Muscle layer of colon (tissue), 2 donors: ENCODE results near the gene PEX26.
"Not testable (repeated sequence)": the region's sequence is repeated elsewhere in the genome, so short reads cannot be mapped to it uniquely, and the experiment has no call there.

Source experiments
- H3K27ac ChIP-seq: one replicate; pipeline ENCODE4 v1.7.0; 2013; ENCODE audit warnings: low read depth, mild to moderate bottlenecking, low read length, moderate library complexity
- H3K27me3 ChIP-seq, 2 donors: one replicate each; pipeline ENCODE4 v1.7.0; 2013; ENCODE audit warnings: low read length in 2 of 2, mild to moderate bottlenecking in 2 of 2; ENCODE audit not compliant: insufficient read depth in 2 of 2, control insufficient read depth in 1 of 2
- H3K36me3 ChIP-seq: one replicate; pipeline ENCODE4 v1.7.0; 2013; ENCODE audit warnings: mild to moderate bottlenecking, low read length; ENCODE audit not compliant: insufficient read depth
- H3K4me1 ChIP-seq: one replicate; pipeline ENCODE4 v1.7.0; 2013; ENCODE audit warnings: mild to moderate bottlenecking, low read length; ENCODE audit not compliant: insufficient read depth
- H3K4me3 ChIP-seq, 2 donors: one replicate each; pipeline ENCODE4 v1.7.0; 2013; ENCODE audit warnings: low read length in 2 of 2, low read depth in 1 of 2, mild to moderate bottlenecking in 1 of 2, moderate library complexity in 1 of 2
- H3K9ac ChIP-seq: one replicate; pipeline ENCODE4 v1.7.0; 2013; ENCODE audit warnings: low read length
- H3K9me3 ChIP-seq: one replicate; pipeline ENCODE4 v1.7.0; 2013; ENCODE audit warnings: mild to moderate bottlenecking, low read length
- donor health status: abdominal sarcoma.
- donor health status: Adenocarcinoma of cecum.

The PEX26 gene

GRCh38 chr22:18116634-18117033 is 38.8 kb downstream of the PEX26 start:
- H3K27ac ChIP-seq: no peak overlapping the region
- H3K4me3 ChIP-seq: no peak overlapping the region
- H3K27me3 ChIP-seq: peaks cover 0 to 4% of the 10 kb centered on the region in 2 donors
- no peaks in the 10 kb centered on the region for H3K4me1 ChIP-seq
- H3K9ac ChIP-seq: no peak overlapping the region
- H3K9me3 ChIP-seq: no peaks in the 10 kb centered on the region
- no peaks in the 10 kb centered on the region for H3K36me3 ChIP-seq

GRCh38 chr22:18118345-18118915 is 40.6 kb downstream of the PEX26 start:
- Histone ChIP-seq H3K9me3 (no peaks in the 10 kb centered on the region), H3K27ac (no peak overlapping the region), H3K36me3 (no peaks in the 10 kb centered on the region), H3K4me1 (no peaks in the 10 kb centered on the region), H3K9ac (no peak overlapping the region), H3K27me3 (no peaks in the 10 kb centered on the region), H3K4me3 (no peak overlapping the region)

- Histone ChIP-seq H3K9me3 (no peaks in the 10 kb centered on the region), H3K27ac (no peak overlapping the region), H3K4me3 (no peak overlapping the region), H3K9ac (no peak overlapping the region), H3K27me3 (no peaks in the 10 kb centered on the region), H3K4me1 (no peaks in the 10 kb centered on the region), H3K36me3 (no peaks in the 10 kb centered on the region)
Observed at GRCh38 chr22:18119409-18120110, 41.8 kb downstream of the PEX26 start.

GRCh38 chr22:18120857-18121256 is 43.1 kb downstream of the PEX26 start:
- Histone ChIP-seq H3K27ac (no peak overlapping the region), H3K36me3 (no peaks in the 10 kb centered on the region), H3K9ac (no peak overlapping the region), H3K4me3 (no peak overlapping the region), H3K27me3 (no peaks in the 10 kb centered on the region), H3K9me3 (no peaks in the 10 kb centered on the region), H3K4me1 (no peaks in the 10 kb centered on the region)

GRCh38 chr22:18121506-18121905 is 43.7 kb downstream of the PEX26 start:
- H3K36me3 ChIP-seq: no peaks in the 10 kb centered on the region
- H3K27me3 ChIP-seq: no peaks in the 10 kb centered on the region
- H3K9me3 ChIP-seq: no peaks in the 10 kb centered on the region
- no peaks in the 10 kb centered on the region for H3K4me1 ChIP-seq
- H3K27ac ChIP-seq: no peak overlapping the region
- H3K4me3 ChIP-seq: no peak overlapping the region
- no peak overlapping the region for H3K9ac ChIP-seq

- Histone ChIP-seq H3K4me3 (no peak overlapping the region), H3K27ac (no peak overlapping the region), H3K9ac (no peak overlapping the region), H3K9me3 (no peaks in the 10 kb centered on the region), H3K36me3 (no peaks in the 10 kb centered on the region), H3K27me3 (no peaks in the 10 kb centered on the region), H3K4me1 (no peaks in the 10 kb centered on the region)
Observed at GRCh38 chr22:18121954-18122554, 44.3 kb downstream of the PEX26 start.

GRCh38 chr22:18123476-18124025 is 45.8 kb downstream of the PEX26 start:
- not testable (repeated sequence) for H3K36me3 ChIP-seq, H3K9ac ChIP-seq, H3K27me3 ChIP-seq, H3K27ac ChIP-seq, H3K4me1 ChIP-seq, H3K4me3 ChIP-seq, H3K9me3 ChIP-seq

- H3K27ac ChIP-seq: no peak overlapping the region
- no peaks in the 10 kb centered on the region for H3K27me3 ChIP-seq
- H3K36me3 ChIP-seq: no peaks in the 10 kb centered on the region
- H3K9me3 ChIP-seq: no peaks in the 10 kb centered on the region
- H3K4me1 ChIP-seq: no peaks in the 10 kb centered on the region
- H3K4me3 ChIP-seq: no peak overlapping the region
- H3K9ac ChIP-seq: no peak overlapping the region
Observed at GRCh38 chr22:18126606-18127005, 48.8 kb downstream of the PEX26 start.

GRCh38 chr22:18130018-18130417 is 52.2 kb downstream of the PEX26 start:
- no peaks in the 10 kb centered on the region for H3K4me1 ChIP-seq
- no peaks in the 10 kb centered on the region for H3K36me3 ChIP-seq
- no peak overlapping the region for H3K9ac ChIP-seq
- no peak overlapping the region for H3K27ac ChIP-seq
- no peaks in the 10 kb centered on the region for H3K27me3 ChIP-seq
- H3K9me3 ChIP-seq: no peaks in the 10 kb centered on the region
- no peak overlapping the region for H3K4me3 ChIP-seq

- Histone ChIP-seq H3K4me3 (no peak overlapping the region), H3K36me3 (no peaks in the 10 kb centered on the region), H3K27me3 (no peaks in the 10 kb centered on the region), H3K4me1 (no peaks in the 10 kb centered on the region), H3K9me3 (no peaks in the 10 kb centered on the region), H3K9ac (no peak overlapping the region), H3K27ac (no peak overlapping the region)
Observed at GRCh38 chr22:18130699-18131429, 53.1 kb downstream of the PEX26 start.

GRCh38 chr22:18133452-18133851 is 55.7 kb downstream of the PEX26 start:
- no peaks in the 10 kb centered on the region for H3K9me3 ChIP-seq
- H3K36me3 ChIP-seq: no peaks in the 10 kb centered on the region
- no peak overlapping the region for H3K4me3 ChIP-seq
- H3K27ac ChIP-seq: no peak overlapping the region
- H3K4me1 ChIP-seq: no peaks in the 10 kb centered on the region
- no peak overlapping the region for H3K9ac ChIP-seq
- H3K27me3 ChIP-seq: no peaks in the 10 kb centered on the region
